ENCODE data around the gene SCP2.

Gene SCP2

GRCh38 chr1:52927212-52928014 is at the start of gene SCP2:
TSS of gene SCP2 (plus strand) at chr1:52927276. CDS start at chr1:52927397, 121 bp downstream.
- peaks cover 10% of the 10 kb centered on the region for H3K4me1 Mint-ChIP-seq
- DNase-seq = peak; percentile 82
- peaks cover 3% of the 10 kb centered on the region for H3K9me3 Mint-ChIP-seq
- no peaks in the 10 kb centered on the region for H3K36me3 Mint-ChIP-seq (ENCODE audit: low read depth)
- peak within 1 kb of the TSS; percentile 84 for H3K4me3 Mint-ChIP-seq
- no peak within 1 kb of the TSS for H3K27ac Mint-ChIP-seq
- no peak for TF ChIP-seq CTCF (IDR thresholded peaks at IDR 0.05)
- H3K27me3 Mint-ChIP-seq (ENCODE audit: low read depth, poor library complexity) = peaks cover 83% of the 10 kb centered on the region

GRCh38 chr1:52877554-52877953 is 49.5 kb upstream of the SCP2 start:
- no peaks in the 10 kb centered on the region for H3K9me3 Mint-ChIP-seq
- DNase-seq = no peak
- no peaks in the 10 kb centered on the region for H3K36me3 Mint-ChIP-seq (ENCODE audit: low read depth)
- H3K4me3 Mint-ChIP-seq = no peak overlapping the region
- no peak overlapping the region for H3K27ac Mint-ChIP-seq
- H3K4me1 Mint-ChIP-seq = peaks cover 7% of the 10 kb centered on the region
- H3K27me3 Mint-ChIP-seq (ENCODE audit: low read depth, poor library complexity) = peaks cover 6% of the 10 kb centered on the region
- TF ChIP-seq CTCF (IDR thresholded peaks at IDR 0.05) = no peak

- Mint-ChIP-seq H3K27ac (no peak overlapping the region), H3K36me3 (ENCODE audit: low read depth) (no peaks in the 10 kb centered on the region), H3K9me3 (no peaks in the 10 kb centered on the region), H3K27me3 (ENCODE audit: low read depth, poor library complexity) (no peaks in the 10 kb centered on the region), H3K4me3 (no peak overlapping the region), H3K4me1 (peaks cover 7% of the 10 kb centered on the region)
- no peak for DNase-seq
- no peak for TF ChIP-seq CTCF (IDR thresholded peaks at IDR 0.05)
Observed at GRCh38 chr1:52880206-52880605, 46.9 kb upstream of the SCP2 start.

- Mint-ChIP-seq H3K36me3 (ENCODE audit: low read depth) (no peaks in the 10 kb centered on the region), H3K4me1 (no peaks in the 10 kb centered on the region), H3K27me3 (ENCODE audit: low read depth, poor library complexity) (peaks cover 6% of the 10 kb centered on the region), H3K4me3 (no peak overlapping the region), H3K27ac (peak overlapping the region; percentile 24), H3K9me3 (no peaks in the 10 kb centered on the region)
- DNase-seq = no peak
- TF ChIP-seq CTCF (IDR thresholded peaks at IDR 0.05) = no peak
Observed at GRCh38 chr1:52887483-52887882, 39.6 kb upstream of the SCP2 start.

- Mint-ChIP-seq H3K27ac (no peak overlapping the region), H3K4me1 (peaks cover 14% of the 10 kb centered on the region), H3K9me3 (no peaks in the 10 kb centered on the region), H3K4me3 (no peak overlapping the region), H3K27me3 (ENCODE audit: low read depth, poor library complexity) (no peaks in the 10 kb centered on the region), H3K36me3 (ENCODE audit: low read depth) (no peaks in the 10 kb centered on the region)
- DNase-seq = no peak
- TF ChIP-seq CTCF (IDR thresholded peaks at IDR 0.05) = no peak
Observed at GRCh38 chr1:52892424-52893215, 34.5 kb upstream of the SCP2 start.

All from nephron progenitor cell (in vitro differentiated cells).